Keratinocyte (primary cell): ENCODE measurements around the gene DOCK1. TPM values are rescaled to one million over a fixed set of nuclear protein-coding genes. Genes with fewer than 3 reads are reported as not detected.

ENCODE experiments used
- DNase-seq: peaks from one replicate; pipeline ENCODE4 v3.0.0-alpha.2; 2011; ENCODE audit warnings: low read depth, missing footprints, low spot score
- FAIRE-seq: peaks from 2 replicates; lab custom pipeline; 2011; peaks lifted over from hg19 to GRCh38; lab: Jason Lieb, UNC
- H2AFZ ChIP-seq: 2 replicates; pipeline ENCODE4 v1.6.0; 2012; ENCODE audit warnings: low read length, control low read depth, inconsistent platforms; ENCODE audit not compliant: control insufficient read depth
- H3K27ac ChIP-seq: 2 replicates; pipeline ENCODE4 v1.5.1; 2011; ENCODE audit warnings: low read length; ENCODE audit not compliant: control insufficient read depth, insufficient read depth
- H3K27me3 ChIP-seq: 3 replicates; pipeline ENCODE4 v1.6.0; 2011; ENCODE audit warnings: low read length; ENCODE audit not compliant: control insufficient read depth, insufficient read depth; ENCODE audit errors: extremely low read depth
- H3K36me3 ChIP-seq, 2 experiments: 2 replicates in 1 of 2; 3 replicates in 1 of 2; pipeline ENCODE4 v1.5.1; 2011; ENCODE audit warnings: low read length in 2 of 2, mild to moderate bottlenecking in 1 of 2; ENCODE audit not compliant: control insufficient read depth in 2 of 2, insufficient read depth in 2 of 2; ENCODE audit errors: extremely low read depth in 1 of 2
- H3K4me1 ChIP-seq: 3 replicates; pipeline ENCODE4 v1.5.1; 2011; ENCODE audit warnings: low read length; ENCODE audit not compliant: control insufficient read depth, insufficient read depth; ENCODE audit errors: extremely low read depth
- H3K4me2 ChIP-seq: 3 replicates; pipeline ENCODE4 v1.6.0; 2011; ENCODE audit warnings: low read depth, low read length; ENCODE audit not compliant: control insufficient read depth, insufficient read depth; ENCODE audit errors: extremely low read depth
- H3K4me3 ChIP-seq, 3 experiments: fragments of 200-600 bp in 1 of 3; sonication (generic) in 1 of 3; 2 replicates in 2 of 3; 3 replicates in 1 of 3; pipeline ENCODE4 v1.5.1; 2011 to 2016; ENCODE audit warnings: low read length in 3 of 3, mild to moderate bottlenecking in 3 of 3, control low read depth in 2 of 3, inconsistent platforms in 1 of 3, low read depth in 1 of 3, mixed read lengths in 1 of 3, mixed run types in 1 of 3, moderate library complexity in 1 of 3; ENCODE audit not compliant: control insufficient read depth in 2 of 3, insufficient read depth in 2 of 3; ENCODE audit errors: extremely low read depth in 1 of 3
- H3K79me2 ChIP-seq: 2 replicates; pipeline ENCODE4 v1.6.0; 2012; ENCODE audit warnings: low read length; ENCODE audit not compliant: control insufficient read depth, insufficient read depth
- H3K9ac ChIP-seq: 3 replicates; pipeline ENCODE4 v1.6.0; 2011; ENCODE audit warnings: low read length; ENCODE audit not compliant: control insufficient read depth, insufficient read depth; ENCODE audit errors: extremely low read depth
- H3K9me1 ChIP-seq: 3 replicates; pipeline ENCODE4 v1.6.0; 2011; ENCODE audit warnings: low read length; ENCODE audit not compliant: control insufficient read depth, insufficient read depth; ENCODE audit errors: extremely low read depth
- H3K9me3 ChIP-seq: 2 replicates; pipeline ENCODE4 v1.5.1; 2012; ENCODE audit warnings: low read depth, low read length; ENCODE audit not compliant: control insufficient read depth
- H4K20me1 ChIP-seq: 3 replicates; pipeline ENCODE4 v1.6.0; 2011; ENCODE audit warnings: low read length; ENCODE audit not compliant: control insufficient read depth, insufficient read depth; ENCODE audit errors: extremely low read depth
- EZH2 ChIP-seq: IDR thresholded peaks from one replicate; pipeline ENCODE4 v1.6.1; 2012; ENCODE audit warnings: inconsistent platforms, mild to moderate bottlenecking, low read length, moderate library complexity
- dilution Hi-C: fragments of 300-500 bp; cut with MboI; formaldehyde crosslinking; loops from one replicate; pipeline ENCODE4 v1.7.0; 2020; ENCODE audit warnings: low sequenced_read_pairs; ENCODE audit not compliant: extremely low pct_ligation_motif_present
- polyA plus RNA-seq, 5 experiments: library from polyadenylated mRNA; depleted of rRNA in 3 of 5; stranded (reverse) in 3 of 5; stranded (forward) in 1 of 5; unstranded in 1 of 5; fragments of >200 nt; gene quantifications; 1 replicate in 1 of 5; 2 replicates in 3 of 5; 3 replicates in 1 of 5; pipeline versions ENCODE4 v1.2.1 to v1.2.3, GENCODE V29; 2011 to 2012; ENCODE audit warnings: missing spikeins in 2 of 5, low read depth in 1 of 5, low replicate concordance in 1 of 5
- TF ChIP-seq, protein P1 (sequence below), 3 experiments: IDR thresholded peaks in 1 of 3; conservative IDR thresholded peaks in 1 of 3; optimal IDR thresholded peaks in 1 of 3; 2 replicates in 2 of 3; 3 replicates in 1 of 3; pipeline versions ENCODE3 to v1.5.1; 2011; ENCODE audit warnings: low read length in 3 of 3, mild to moderate bottlenecking in 3 of 3, moderate library complexity in 2 of 3, control low read depth in 1 of 3, inconsistent platforms in 1 of 3; ENCODE audit not compliant: insufficient read depth in 2 of 3; ENCODE audit errors: extremely low read depth in 1 of 3

DOCK1 gene
- polyA plus RNA-seq, 1 donor (not counting 4 experiments of a cell fraction or from before 2014, with no cell fraction given), result 15.7 TPM

DNA sequence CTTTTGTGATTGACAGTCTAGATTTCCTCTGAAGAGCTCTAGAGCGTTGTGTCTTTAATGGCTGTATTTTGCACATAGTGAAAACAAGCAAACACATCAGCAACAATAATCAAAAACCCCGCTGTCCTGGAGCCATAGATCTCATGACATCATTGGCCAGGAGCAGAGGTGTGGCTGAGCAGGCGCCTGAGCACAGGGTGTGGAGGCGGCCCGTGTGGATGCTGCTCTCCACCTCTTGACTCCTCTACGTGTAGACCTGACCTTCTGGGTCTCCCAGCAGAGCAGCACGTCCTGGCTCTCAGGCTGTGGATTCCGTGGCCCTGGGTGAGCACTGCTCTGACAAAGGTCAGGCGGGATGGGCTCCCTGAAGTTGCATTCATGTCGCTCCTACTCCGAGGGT, 354.1 kb downstream of the DOCK1 start:
- Histone ChIP-seq H3K27me3 (no peaks in the 10 kb centered on the region), H4K20me1 (no peaks in the 10 kb centered on the region), H3K36me3 (peaks cover 12 to 16% of the 10 kb centered on the region in 2 experiments), H3K4me3 (no peak overlapping the region), H3K9ac (no peak overlapping the region), H3K9me3 (peaks cover 8% of the 10 kb centered on the region), H2AFZ (no peak overlapping the region), H3K9me1 (no peaks in the 10 kb centered on the region), H3K79me2 (no peaks in the 10 kb centered on the region), H3K27ac (no peak overlapping the region), H3K4me1 (no peaks in the 10 kb centered on the region), H3K4me2 (no peak overlapping the region)
- no peak for TF ChIP-seq EZH2
- dilution Hi-C loops, result no loop called here
- DNase-seq, result no peak
- no peak for FAIRE-seq

DNA sequence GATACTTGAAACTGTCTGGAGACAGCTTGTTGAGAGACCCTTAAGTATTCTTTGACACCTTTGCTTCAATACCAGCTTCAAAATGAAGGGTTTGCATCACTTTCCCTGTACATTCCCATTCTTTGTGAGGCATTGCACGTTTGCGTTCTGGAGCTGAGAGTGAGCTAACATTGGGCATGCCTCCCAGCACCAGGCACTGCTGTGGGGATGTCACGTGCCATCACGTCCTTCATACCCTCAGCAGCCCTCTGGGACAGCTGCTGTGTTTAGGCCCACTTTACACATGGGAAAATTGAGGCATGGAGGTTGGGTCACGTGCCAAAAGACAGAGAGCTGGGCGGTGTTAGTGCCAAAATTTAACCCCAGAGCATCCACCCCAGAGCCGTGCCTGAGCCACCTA, 357.4 kb downstream of the DOCK1 start:
- no peak for FAIRE-seq
- H3K9ac ChIP-seq, result no peak overlapping the region
- dilution Hi-C loops, result no loop called here

More for the DNA sequence above, 357.4 kb downstream of the DOCK1 start:
- TF ChIP-seq, protein P1, sequence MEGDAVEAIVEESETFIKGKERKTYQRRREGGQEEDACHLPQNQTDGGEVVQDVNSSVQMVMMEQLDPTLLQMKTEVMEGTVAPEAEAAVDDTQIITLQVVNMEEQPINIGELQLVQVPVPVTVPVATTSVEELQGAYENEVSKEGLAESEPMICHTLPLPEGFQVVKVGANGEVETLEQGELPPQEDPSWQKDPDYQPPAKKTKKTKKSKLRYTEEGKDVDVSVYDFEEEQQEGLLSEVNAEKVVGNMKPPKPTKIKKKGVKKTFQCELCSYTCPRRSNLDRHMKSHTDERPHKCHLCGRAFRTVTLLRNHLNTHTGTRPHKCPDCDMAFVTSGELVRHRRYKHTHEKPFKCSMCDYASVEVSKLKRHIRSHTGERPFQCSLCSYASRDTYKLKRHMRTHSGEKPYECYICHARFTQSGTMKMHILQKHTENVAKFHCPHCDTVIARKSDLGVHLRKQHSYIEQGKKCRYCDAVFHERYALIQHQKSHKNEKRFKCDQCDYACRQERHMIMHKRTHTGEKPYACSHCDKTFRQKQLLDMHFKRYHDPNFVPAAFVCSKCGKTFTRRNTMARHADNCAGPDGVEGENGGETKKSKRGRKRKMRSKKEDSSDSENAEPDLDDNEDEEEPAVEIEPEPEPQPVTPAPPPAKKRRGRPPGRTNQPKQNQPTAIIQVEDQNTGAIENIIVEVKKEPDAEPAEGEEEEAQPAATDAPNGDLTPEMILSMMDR (optimal IDR thresholded peaks at IDR 0.05 in 1 of 3, IDR thresholded peaks at IDR 0.05 in 1 of 3, conservative IDR thresholded peaks at IDR 0.05 in 1 of 3; ENCODE audit: extremely low read depth in 1 of 3, insufficient read depth in 2 of 3, low read length in 3 of 3), result no peak
- no peak for TF ChIP-seq EZH2
- H3K4me2 ChIP-seq, result no peak overlapping the region
- H3K4me1 ChIP-seq, result no peaks in the 10 kb centered on the region
- DNase-seq, result no peak
- H4K20me1 ChIP-seq, result no peaks in the 10 kb centered on the region
- no peak overlapping the region for H3K4me3 ChIP-seq
- no peaks in the 10 kb centered on the region for H3K9me1 ChIP-seq
- H3K9me3 ChIP-seq, result peaks cover 8% of the 10 kb centered on the region
- no peaks in the 10 kb centered on the region for H3K79me2 ChIP-seq
- H2AFZ ChIP-seq, result no peak overlapping the region
- peaks cover 12 to 15% of the 10 kb centered on the region in 2 experiments for H3K36me3 ChIP-seq
- H3K27ac ChIP-seq, result no peak overlapping the region
- H3K27me3 ChIP-seq, result no peaks in the 10 kb centered on the region
